H1 (cell line): Measurements from ENCODE around the gene ACHE. TPM values are rescaled to one million over a fixed set of nuclear protein-coding genes. Genes with fewer than 3 reads are reported as not detected.

Experiments used
- CTCF ChIA-PET: fragments of 300-600 bp; sonication (Branson Sonifier 250); formaldehyde crosslinking; loops from one replicate; lab custom pipeline; 2021; ENCODE audit not compliant: partially characterized antibody; lab: Charles Lee
- POLR2A ChIA-PET: fragments of 300-600 bp; sonication (Branson Sonifier 250); formaldehyde crosslinking; loops from one replicate; lab custom pipeline; 2021; ENCODE audit warnings: inconsistent platforms; ENCODE audit not compliant: partially characterized antibody; lab: Charles Lee
- DNase-seq, 2 experiments: peaks; one replicate each; pipeline versions ENCODE4 v3.0.0 to v3.0.0-alpha.2; 2010 to 2022; ENCODE audit warnings: low spot score in 2 of 2, low read depth in 1 of 2, mixed read lengths in 1 of 2
- FAIRE-seq: peaks from 2 replicates; lab custom pipeline; 2011; peaks lifted over from hg19 to GRCh38; lab: Jason Lieb, UNC
- H2AFZ ChIP-seq: 2 replicates; pipeline ENCODE4 v1.8.1; 2012; ENCODE audit warnings: low read length, inconsistent platforms
- H2AK5ac ChIP-seq: 2 replicates; pipeline ENCODE4 v1.6.1; 2013; ENCODE audit warnings: low read depth, low read length
- H2BK120ac ChIP-seq: replicated peaks from 2 replicates; pipeline ENCODE3; 2013; ENCODE audit warnings: low read depth, low read length, inconsistent platforms
- H2BK12ac ChIP-seq: 2 replicates; pipeline ENCODE4 v1.6.1; 2013; ENCODE audit warnings: low read depth, low read length
- H2BK15ac ChIP-seq: 2 replicates; pipeline ENCODE4 v1.6.1; 2013; ENCODE audit warnings: low read length
- H2BK20ac ChIP-seq: 2 replicates; pipeline ENCODE4 v1.6.1; 2013; ENCODE audit warnings: low read length
- H2BK5ac ChIP-seq: 2 replicates; pipeline ENCODE4 v1.6.1; 2013; ENCODE audit warnings: low read depth, low read length
- H3K14ac ChIP-seq: 2 replicates; pipeline ENCODE4 v1.6.1; 2013; ENCODE audit warnings: inconsistent platforms; ENCODE audit not compliant: insufficient read length
- H3K18ac ChIP-seq: 2 replicates; pipeline ENCODE4 v1.6.1; 2013; ENCODE audit warnings: low read length; ENCODE audit errors: extremely low read depth
- H3K23ac ChIP-seq: 2 replicates; pipeline ENCODE4 v1.6.1; 2013; ENCODE audit warnings: inconsistent platforms; ENCODE audit not compliant: insufficient read length
- H3K23me2 ChIP-seq: 2 replicates; pipeline ENCODE4 v1.6.1; 2013; ENCODE audit warnings: low read depth, low read length
- H3K27ac ChIP-seq: 2 replicates; pipeline ENCODE4 v1.6.1; 2011; ENCODE audit warnings: low read depth, low read length, inconsistent platforms
- H3K27me3 ChIP-seq, 4 experiments: replicated peaks in 1 of 4; 1 replicate in 1 of 4; 2 replicates in 3 of 4; pipeline versions ENCODE4 v1.6.1 to v1.8.1; 2011 to 2013; ENCODE audit warnings: low read length in 3 of 4, mild to moderate bottlenecking in 3 of 4, inconsistent platforms in 2 of 4, mixed read lengths in 2 of 4, moderate library complexity in 1 of 4; ENCODE audit not compliant: control insufficient read depth in 3 of 4, insufficient read depth in 3 of 4; ENCODE audit errors: extremely low read depth in 1 of 4
- H3K36me3 ChIP-seq, 4 experiments: 2 replicates each; pipeline versions ENCODE4 v1.6.1 to v1.8.1; 2011 to 2013; ENCODE audit warnings: mild to moderate bottlenecking in 4 of 4, low read length in 3 of 4, moderate library complexity in 2 of 4, control low read depth in 1 of 4, inconsistent platforms in 1 of 4; ENCODE audit not compliant: insufficient read depth in 4 of 4, control insufficient read depth in 2 of 4
- H3K4ac ChIP-seq: replicated peaks from 2 replicates; pipeline ENCODE3; 2013; ENCODE audit warnings: low read length, low read depth, mixed read lengths, inconsistent platforms; ENCODE audit not compliant: insufficient read length
- H3K4me1 ChIP-seq, 4 experiments: replicated peaks in 1 of 4; 1 replicate in 1 of 4; 2 replicates in 3 of 4; pipeline versions ENCODE4 v1.6.1 to v1.8.1; 2011 to 2013; ENCODE audit warnings: low read length in 3 of 4, inconsistent platforms in 2 of 4, mixed read lengths in 1 of 4; ENCODE audit not compliant: insufficient read depth in 4 of 4, control insufficient read depth in 3 of 4
- H3K4me2 ChIP-seq, 2 experiments: 2 replicates each; pipeline versions ENCODE4 v1.6.1 to v1.8.1; 2011 to 2013; ENCODE audit warnings: low read depth in 2 of 2, low read length in 2 of 2, control low read depth in 1 of 2, inconsistent platforms in 1 of 2, mild to moderate bottlenecking in 1 of 2; ENCODE audit not compliant: insufficient read depth in 1 of 2
- H3K4me3 ChIP-seq, 4 experiments: fragments of 200-600, 300-600 bp in 1 of 4; sonication (generic), shearing (Covaris generic), sonication (Bioruptor Twin) in 1 of 4; 2 replicates each; pipeline versions ENCODE4 v1.5.1 to v1.8.1; 2011 to 2016; ENCODE audit warnings: low read length in 4 of 4, low read depth in 3 of 4, control low read depth in 2 of 4, inconsistent platforms in 2 of 4, mild to moderate bottlenecking in 2 of 4, mixed read lengths in 1 of 4, moderate library complexity in 1 of 4; ENCODE audit not compliant: insufficient read depth in 2 of 4; ENCODE audit errors: extremely low read depth in 1 of 4
- H3K56ac ChIP-seq: replicated peaks from 2 replicates; pipeline ENCODE3; 2013; ENCODE audit warnings: low read depth, mild to moderate bottlenecking, mixed read lengths, low read length, inconsistent platforms; ENCODE audit not compliant: insufficient read length
- H3K79me1 ChIP-seq: 2 replicates; pipeline ENCODE4 v1.6.1; 2013; ENCODE audit warnings: low read depth, low read length, control low read depth
- H3K79me2 ChIP-seq, 2 experiments: 2 replicates each; pipeline versions ENCODE4 v1.6.1 to v1.8.1; 2012 to 2013; ENCODE audit warnings: low read length in 2 of 2, mild to moderate bottlenecking in 2 of 2, inconsistent platforms in 1 of 2; ENCODE audit not compliant: insufficient read depth in 2 of 2, control insufficient read depth in 1 of 2
- H3K9ac ChIP-seq, 4 experiments: replicated peaks in 1 of 4; 1 replicate in 1 of 4; 2 replicates in 3 of 4; pipeline versions ENCODE4 v1.6.1 to v1.8.1; 2011 to 2013; ENCODE audit warnings: low read depth in 3 of 4, low read length in 3 of 4, control low read depth in 2 of 4, mild to moderate bottlenecking in 2 of 4, moderate library complexity in 2 of 4, inconsistent platforms in 1 of 4; ENCODE audit errors: extremely low read depth in 1 of 4
- H3K9me3 ChIP-seq, 2 experiments: 2 replicates each; pipeline versions ENCODE4 v1.6.1 to v1.8.1; 2012 to 2013; ENCODE audit warnings: mild to moderate bottlenecking in 2 of 2, moderate library complexity in 2 of 2, control low read depth in 1 of 2, inconsistent platforms in 1 of 2, low read depth in 1 of 2, low read length in 1 of 2, mixed read lengths in 1 of 2; ENCODE audit not compliant: insufficient read depth in 2 of 2
- H4K20me1 ChIP-seq, 2 experiments: replicated peaks in 1 of 2; 2 replicates each; pipeline versions ENCODE3 to v1.8.1; 2011 to 2013; ENCODE audit warnings: inconsistent platforms in 2 of 2, low read length in 2 of 2, mild to moderate bottlenecking in 1 of 2; ENCODE audit not compliant: insufficient read depth in 2 of 2, control insufficient read depth in 1 of 2
- H4K5ac ChIP-seq: 2 replicates; pipeline ENCODE4 v1.6.1; 2013; ENCODE audit warnings: low read length, low read depth, mixed read lengths, inconsistent platforms; ENCODE audit not compliant: insufficient read length
- H4K8ac ChIP-seq: 2 replicates; pipeline ENCODE4 v1.8.0; 2013; ENCODE audit warnings: mild to moderate bottlenecking, moderate library complexity, low read length, inconsistent platforms; ENCODE audit not compliant: insufficient read depth; ENCODE audit errors: extremely low read depth
- H4K91ac ChIP-seq: replicated peaks from 2 replicates; pipeline ENCODE3; 2013; ENCODE audit warnings: low read length, mixed read lengths, inconsistent platforms; ENCODE audit not compliant: insufficient read length
- EGR1 ChIP-seq: IDR thresholded peaks from 2 replicates; pipeline ENCODE4 v1.6.1; 2011; ENCODE audit warnings: low read depth, low read length, borderline replicate concordance
- GTF2F1 ChIP-seq: IDR thresholded peaks from 2 replicates; pipeline ENCODE4 v1.6.1; 2012; ENCODE audit warnings: low read depth, low read length, improper control_type of control experiment, borderline replicate concordance
- KDM5A ChIP-seq: fragments of 200-600 bp; IDR thresholded peaks from 2 replicates; pipeline ENCODE4 v1.7.1; 2012; ENCODE audit warnings: mild to moderate bottlenecking, low read length, inconsistent platforms, mixed read lengths
- NANOG ChIP-seq: IDR thresholded peaks from 2 replicates; pipeline ENCODE4 v1.6.1; 2011; ENCODE audit warnings: low read length, low read depth, mild to moderate bottlenecking, inconsistent platforms; ENCODE audit not compliant: insufficient read depth, poor library complexity, severe bottlenecking
- SIN3A ChIP-seq, 2 experiments: IDR thresholded peaks in 1 of 2; conservative IDR thresholded peaks in 1 of 2; 2 replicates each; pipeline ENCODE4 v1.6.1; 2011 to 2012; ENCODE audit warnings: low read length in 2 of 2, improper control_type of control experiment in 1 of 2, low read depth in 1 of 2, mild to moderate bottlenecking in 1 of 2
- TAF7 ChIP-seq: optimal IDR thresholded peaks from 2 replicates; pipeline ENCODE3; 2011; ENCODE audit warnings: low read depth, mild to moderate bottlenecking, inconsistent platforms, low read length, moderate library complexity, borderline replicate concordance
- ZNF274 ChIP-seq: IDR thresholded peaks from 2 replicates; pipeline ENCODE4 v1.7.0; 2012; ENCODE audit warnings: low read length, borderline replicate concordance; ENCODE audit errors: extremely low read depth
- WGBS, 2 experiments: shearing (Covaris generic) in 1 of 2; methylation state at CpG; one replicate each; pipeline versions ENCODE4 v1.1.6 to v1.1.7; 2013 to 2015; ENCODE audit warnings: low lambda C conversion rate in 2 of 2, mixed read lengths in 2 of 2, inconsistent platforms in 1 of 2, low coverage in 1 of 2, missing lambda C conversion rate in 1 of 2; ENCODE audit not compliant: insufficient replicate concordance in 2 of 2, insufficient coverage in 1 of 2, insufficient read length in 1 of 2; ENCODE audit errors: extremely low coverage in 1 of 2, missing lambda C conversion rate in 1 of 2; 5-methylcytosine and 5-hydroxymethylcytosine counted together
- polyA plus RNA-seq, 7 experiments: library from polyadenylated mRNA; depleted of rRNA in 3 of 7; stranded (reverse) in 5 of 7; unstranded in 2 of 7; fragments of >200 nt in 5 of 7; fragments of 200-250 nt in 2 of 7; gene quantifications; 1 replicate in 5 of 7; 2 replicates in 1 of 7; 4 replicates in 1 of 7; pipeline versions ENCODE4 v1.2.1 to v1.2.3, GENCODE V29; 2011 to 2013; ENCODE audit warnings: missing spikeins in 2 of 7, mixed read lengths in 2 of 7
- total RNA-seq: library from RNA; stranded (reverse); fragmentation: NEBNext Ultra II Directional; extraction: Animal tissue kit (Norgen Biotek cat#: 25700); gene quantifications from 2 replicates; pipeline ENCODE4 v1.2.1, GENCODE V29; 2021
- TF ChIP-seq, protein P1 (sequence below): IDR thresholded peaks from 2 replicates; pipeline ENCODE4 v1.6.1; 2012; ENCODE audit warnings: inconsistent platforms

Gene ACHE
- total and polyA plus RNA-seq, 2 of the 8 experiments (the other 6 are each of a cell fraction or from before 2014, with no cell fraction given) = 1.4 to 4.3 TPM

DNA sequence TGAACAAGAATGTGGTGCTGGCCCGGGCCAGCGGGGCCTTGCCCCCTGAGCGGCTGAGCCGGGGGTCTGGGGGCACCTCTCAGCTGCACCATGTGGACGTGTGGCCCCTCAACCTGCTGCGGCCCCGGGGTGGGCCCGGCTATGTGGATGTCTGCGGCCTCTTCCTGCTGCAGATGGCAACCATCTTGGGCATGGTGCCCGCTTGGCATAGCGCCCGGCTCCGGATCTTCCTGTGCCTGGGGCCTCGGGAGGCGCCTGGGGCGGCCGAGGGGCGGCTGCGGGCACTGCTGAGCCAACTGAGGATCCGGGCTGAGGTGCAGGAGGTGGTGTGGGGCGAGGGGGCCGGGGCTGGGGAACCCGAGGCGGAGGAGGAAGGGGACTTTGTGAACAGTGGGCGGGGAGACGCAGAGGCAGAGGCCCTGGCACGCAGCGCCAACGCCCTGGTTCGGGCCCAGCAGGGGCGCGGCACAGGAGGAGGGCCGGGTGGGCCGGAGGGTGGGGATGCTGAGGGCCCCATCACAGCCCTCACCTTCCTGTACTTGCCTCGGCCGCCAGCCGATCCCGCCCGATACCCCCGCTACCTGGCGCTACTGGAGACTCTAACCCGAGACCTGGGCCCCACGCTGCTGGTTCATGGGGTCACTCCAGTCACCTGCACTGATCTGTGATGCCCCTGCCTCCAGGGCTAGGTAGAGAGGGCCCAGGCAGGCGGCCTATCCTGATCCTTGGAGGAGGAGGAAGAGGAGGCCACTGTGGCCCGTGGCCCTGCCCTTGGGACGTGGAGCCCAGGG is 29.6 kb downstream of the ACHE start:
- Histone ChIP-seq H3K4me3 (peak overlapping the region in 1 of 4 experiments; percentile 89; a peak in 1 of 8 replicates), H2BK15ac (peak overlapping the region; percentile 92; the same call in 1 of the 2 replicates), H3K23me2 (peaks cover 6% of the 10 kb centered on the region; the same call in 1 of the 2 replicates), H3K4me1 (peaks cover 2 to 16% (median 11%) of the 10 kb centered on the region in 4 experiments), H4K91ac (peak overlapping the region; percentile 96), H3K56ac (no peak overlapping the region), H2AK5ac (peak overlapping the region; percentile 98), H3K9ac (peak overlapping the region in 2 of 4 experiments; percentile 91; a peak in 4 of 7 replicates), H3K79me1 (peaks cover 5% of the 10 kb centered on the region; the same call in 1 of the 2 replicates), H4K20me1 (no peaks in the 10 kb centered on the region), H4K8ac (peak overlapping the region; percentile 71; the same call in 1 of the 2 replicates), H3K4me2 (peak overlapping the region; percentile 73 to 91; a peak in 1 of 4 replicates), H3K18ac (peak overlapping the region; percentile 83), H2BK5ac (peak overlapping the region; percentile 94), H3K79me2 (peaks cover 0 to 18% of the 10 kb centered on the region in 2 experiments; a peak in 3 of 4 replicates), H2BK120ac (peak overlapping the region; percentile 9), H3K36me3 (peaks cover 9 to 22% (median 14%) of the 10 kb centered on the region in 4 experiments), H3K9me3 (no peaks in the 10 kb centered on the region), H2BK20ac (no peak overlapping the region), H4K5ac (peak overlapping the region; percentile 39), H3K4ac (peak overlapping the region; percentile 71), H3K27me3 (no peaks in the 10 kb centered on the region), H2BK12ac (peak overlapping the region; percentile 97; the same call in 1 of the 2 replicates), H2AFZ (no peak overlapping the region), H3K23ac (no peak overlapping the region), H3K14ac (no peak overlapping the region), H3K27ac (peak overlapping the region; percentile 94)
- no peak for FAIRE-seq
- DNase-seq = no peak
- WGBS, 2 experiments = 91% methylated on average over 21 of the region's 46 CpGs; no CpG with 5 or more reads in 1 of the 2 experiments
- ChIA-PET POLR2A (interaction anchor here (0.8 to 15.1 kb wide), 12 partner anchors 9 to 161 kb away, joined by 3 to 313 read pairs (median 4); partner anchors contain the start of genes POP7, SLC12A9, SRRT and UFSP1), CTCF (interaction anchor here (0.9 to 2.2 kb wide), 3 partner anchors 10 to 32 kb away, joined by 3 to 8 read pairs (median 4); no protein-coding TSS in a partner anchor)
- TF ChIP-seq TAF7 (no peak), EGR1 (no peak), KDM5A (no peak), NANOG (no peak), GTF2F1 (no peak), ZNF274 (no peak), SIN3A (conservative IDR thresholded peaks at IDR 0.05 in 1 of 2, IDR thresholded peaks at IDR 0.05 in 1 of 2; ENCODE audit: low read depth in 1 of 2, low read length in 2 of 2) (no peak)
- TF ChIP-seq, protein P1, sequence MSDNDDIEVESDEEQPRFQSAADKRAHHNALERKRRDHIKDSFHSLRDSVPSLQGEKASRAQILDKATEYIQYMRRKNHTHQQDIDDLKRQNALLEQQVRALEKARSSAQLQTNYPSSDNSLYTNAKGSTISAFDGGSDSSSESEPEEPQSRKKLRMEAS = no peak
